GM12878 (cell line): ENCODE measurements around the gene SEC14L6. TPM values are rescaled to one million over a fixed set of nuclear protein-coding genes. Genes with fewer than 3 reads are reported as not detected.

Source experiments
- ATAC-seq: fragments of 200-7000 bp; cut with Tn5 transposase; 3 replicates; pipeline ENCODE4 v1.9.1; 2020; ENCODE audit warnings: mild to moderate bottlenecking, moderate library complexity
- BruUV-seq: library from RNA; stranded (reverse); fragments of 400-500 nt; replicated peaks from 2 replicates; lab custom pipeline; 2021; lab: Mats Ljungman, UMichigan
- CTCF ChIA-PET: fragments of 300-600 bp; sonication (Branson Sonifier 250); formaldehyde crosslinking; extraction: SDS; loops from one replicate; lab custom pipeline; 2021; ENCODE audit warnings: inconsistent platforms; lab: Yijun Ruan, JAX
- POLR2A ChIA-PET: fragments of 350-600 bp; formaldehyde crosslinking; extraction: SDS; loops from one replicate; lab custom pipeline; 2021; ENCODE audit warnings: inconsistent platforms; lab: Charles Lee
- RAD21 ChIA-PET: fragments of 300-600 bp; sonication (Branson Sonifier 250); formaldehyde crosslinking; loops from one replicate; lab custom pipeline; 2023; ENCODE audit warnings: antibody characterized with exemption; ENCODE audit not compliant: unreplicated experiment; lab: Charles Lee
- SMC1A ChIA-PET: fragments of 300-600 bp; sonication (Branson Sonifier 250); formaldehyde crosslinking; loops from one replicate; lab custom pipeline; 2023; ENCODE audit not compliant: unreplicated experiment, uncharacterized antibody; lab: Charles Lee
- DNase-seq: peaks from one replicate; pipeline ENCODE4 v3.0.0-alpha.2; 2011; ENCODE audit warnings: low read depth, low spot score
- FAIRE-seq: peaks from 3 replicates; lab custom pipeline; 2011; peaks lifted over from hg19 to GRCh38; lab: Jason Lieb, UNC
- H2AFZ ChIP-seq: 2 replicates; pipeline ENCODE4 v1.6.0; 2011; ENCODE audit warnings: low read depth, low read length, control low read depth; ENCODE audit not compliant: control insufficient read depth
- H3K27ac ChIP-seq: 2 replicates; pipeline ENCODE4 v1.5.1; 2011; ENCODE audit warnings: control low read depth; ENCODE audit not compliant: control insufficient read depth, insufficient read depth
- H3K27me3 ChIP-seq, 2 experiments: replicated peaks in 1 of 2; 2 replicates each; pipeline versions ENCODE4 v1.6.0 to v1.6.1; 2011; ENCODE audit warnings: low read length in 1 of 2; ENCODE audit not compliant: control insufficient read depth in 2 of 2, insufficient read depth in 2 of 2
- H3K36me3 ChIP-seq, 2 experiments: 2 replicates each; pipeline ENCODE4 v1.5.1; 2011; ENCODE audit warnings: low read length in 1 of 2; ENCODE audit not compliant: control insufficient read depth in 2 of 2, insufficient read depth in 2 of 2
- H3K4me1 ChIP-seq: 2 replicates; pipeline ENCODE4 v1.6.1; 2011; ENCODE audit warnings: mild to moderate bottlenecking, low read length, moderate library complexity, mixed read lengths; ENCODE audit not compliant: control insufficient read depth, insufficient read depth
- H3K4me2 ChIP-seq: 2 replicates; pipeline ENCODE4 v1.6.0; 2011; ENCODE audit warnings: control low read depth; ENCODE audit not compliant: control insufficient read depth, insufficient read depth
- H3K4me3 ChIP-seq: fragments of 200-600 bp; sonication (generic); 2 replicates; pipeline ENCODE4 v1.5.1; 2016
- H3K79me2 ChIP-seq: 2 replicates; pipeline ENCODE4 v1.6.0; 2011; ENCODE audit warnings: low read length; ENCODE audit not compliant: control insufficient read depth, insufficient read depth
- H3K9ac ChIP-seq: 2 replicates; pipeline ENCODE4 v1.8.0; 2011; ENCODE audit warnings: low read length, control low read depth, mixed read lengths; ENCODE audit not compliant: control insufficient read depth, insufficient read depth
- H3K9me3 ChIP-seq: replicated peaks from 3 replicates; pipeline ENCODE4 v1.5.1; 2011; ENCODE audit warnings: mild to moderate bottlenecking, low read length; ENCODE audit not compliant: control insufficient read depth, insufficient read depth
- H4K20me1 ChIP-seq: 2 replicates; pipeline ENCODE4 v1.6.0; 2011; ENCODE audit not compliant: control insufficient read depth, insufficient read depth
- BCLAF1 ChIP-seq: fragments of 450-650 bp; IDR thresholded peaks from 2 replicates; pipeline ENCODE4 v1.6.1; 2017; ENCODE audit warnings: antibody characterized with exemption, mild to moderate bottlenecking, moderate library complexity
- CHD4 ChIP-seq: fragments of 200-600 bp; sonication (generic); IDR thresholded peaks from 2 replicates; pipeline ENCODE4 v1.6.1; 2016; ENCODE audit warnings: mild to moderate bottlenecking
- EGR1 ChIP-seq, 2 experiments: IDR thresholded peaks; 1 replicate in 1 of 2; 2 replicates in 1 of 2; pipeline ENCODE4 v1.6.1; 2011 to 2012; ENCODE audit warnings: low read depth in 2 of 2, low read length in 2 of 2, borderline replicate concordance in 1 of 2, mild to moderate bottlenecking in 1 of 2, moderate library complexity in 1 of 2
- FOXK2 ChIP-seq: fragments of 450-650 bp; IDR thresholded peaks from 2 replicates; pipeline ENCODE4 v1.6.1; 2017; ENCODE audit warnings: mild to moderate bottlenecking, moderate library complexity
- KLF5 ChIP-seq: fragments of 450-650 bp; IDR thresholded peaks from 2 replicates; pipeline ENCODE4 v1.6.1; 2014; ENCODE audit warnings: mild to moderate bottlenecking; ENCODE audit not compliant: partially characterized antibody
- MAX ChIP-seq: IDR thresholded peaks from 2 replicates; pipeline ENCODE4 v1.6.1; 2012; ENCODE audit warnings: low read depth, low read length, improper control_type of control experiment
- MLLT1 ChIP-seq: fragments of 450-650 bp; IDR thresholded peaks from 2 replicates; pipeline ENCODE4 v1.6.1; 2016; ENCODE audit warnings: mild to moderate bottlenecking
- NR2C1 ChIP-seq: fragments of 450-650 bp; IDR thresholded peaks from 2 replicates; pipeline ENCODE4 v1.6.1; 2017; ENCODE audit warnings: antibody characterized with exemption, mild to moderate bottlenecking, moderate library complexity
- NRF1 ChIP-seq: conservative IDR thresholded peaks from 2 replicates; pipeline ENCODE4 v1.6.1; 2011; ENCODE audit warnings: mild to moderate bottlenecking, low read depth, low read length, improper control_type of control experiment
- PAX5 ChIP-seq: IDR thresholded peaks from 2 replicates; pipeline ENCODE4 v1.6.1; 2011; ENCODE audit warnings: low read depth, low read length, borderline replicate concordance
- POLR2A ChIP-seq: IDR thresholded peaks from 2 replicates; pipeline ENCODE4 v1.6.1; 2011; ENCODE audit warnings: low read depth, mild to moderate bottlenecking, low read length
- POU2F2 ChIP-seq: IDR thresholded peaks from 3 replicates; pipeline ENCODE4 v1.6.1; 2011; ENCODE audit warnings: low read depth, mild to moderate bottlenecking, low read length, borderline replicate concordance
- REST ChIP-seq: IDR thresholded peaks from 2 replicates; pipeline ENCODE4 v1.6.1; 2012; ENCODE audit warnings: mild to moderate bottlenecking, low read depth, low read length
- RFX5 ChIP-seq: IDR thresholded peaks from 2 replicates; pipeline ENCODE4 v1.6.1; 2011; ENCODE audit warnings: low read depth, low read length, improper control_type of control experiment
- SMARCA5 ChIP-seq: fragments of 450-650 bp; IDR thresholded peaks from 2 replicates; pipeline ENCODE4 v1.6.1; 2017; ENCODE audit warnings: mild to moderate bottlenecking
- SMC3 ChIP-seq: IDR thresholded peaks from 2 replicates; pipeline ENCODE4 v1.6.1; 2011; ENCODE audit warnings: low read length, improper control_type of control experiment, borderline replicate concordance
- SPI1 ChIP-seq: IDR thresholded peaks from 2 replicates; pipeline ENCODE4 v1.6.1; 2011; ENCODE audit warnings: low read depth, mild to moderate bottlenecking, low read length, moderate library complexity, borderline replicate concordance; ENCODE audit not compliant: insufficient read depth
- STAT3 ChIP-seq: IDR thresholded peaks from 2 replicates; pipeline ENCODE4 v1.6.1; 2011; ENCODE audit warnings: low read depth, low read length, improper control_type of control experiment
- ZNF384 ChIP-seq: IDR thresholded peaks from 2 replicates; pipeline ENCODE4 v1.6.1; 2012; ENCODE audit warnings: low read depth, mild to moderate bottlenecking, low read length, improper control_type of control experiment, borderline replicate concordance
- WGBS: methylation state at CpG from one replicate; pipeline ENCODE4 v1.1.6; 2016; ENCODE audit warnings: low lambda C conversion rate; ENCODE audit not compliant: insufficient replicate concordance, insufficient coverage; ENCODE audit errors: missing lambda C conversion rate; 5-methylcytosine and 5-hydroxymethylcytosine counted together
- in situ Hi-C: fragments of 300-500 bp; cut with MboI; formaldehyde crosslinking; loops from 9 replicates; pipeline ENCODE4 v1.14.3; 2018; ENCODE audit warnings: mixed read lengths
- intact Hi-C: fragments of 100-400 bp; cut with micrococcal nuclease; formaldehyde crosslinking; loops from one replicate; pipeline ENCODE4 v1.14.2; 2022; ENCODE audit not compliant: unreplicated experiment
- polyA plus RNA-seq, 11 experiments: library from polyadenylated mRNA; depleted of rRNA in 4 of 11; unstranded in 6 of 11; stranded (reverse) in 5 of 11; fragments of >200 nt; fragmentation: Nextera tagmentation in 4 of 11; fragmentation: Illumina TruSeq in 1 of 11; extraction: Ambion mirVana in 4 of 11; extraction: Trizol in 1 of 11; gene quantifications; 1 replicate in 1 of 11; 2 replicates in 10 of 11; pipeline versions ENCODE4 v1.2.1 to v1.2.3, GENCODE V29; 2011 to 2016; ENCODE audit warnings: inconsistent platforms in 2 of 11, missing spikeins in 2 of 11, low read depth in 1 of 11
- total RNA-seq, 4 experiments: library from RNA; depleted of rRNA in 3 of 4; stranded (reverse); fragments of >200 nt in 3 of 4; fragmentation: Illumina TruSeq in 1 of 4; extraction: Trizol in 1 of 4; gene quantifications; 2 replicates each; pipeline versions ENCODE4 v1.2.1 to v1.2.3, GENCODE V29; 2013 to 2021

The SEC14L6 gene
- total and polyA plus RNA-seq, 10 of the 15 experiments (the other 5 are each of a cell fraction or from before 2014, with no cell fraction given), result not detected

GRCh38 chr22:30542811-30543188 is 3.7 kb downstream of the SEC14L6 start:
- H2AFZ ChIP-seq, result no peak overlapping the region
- H3K9ac ChIP-seq, result no peak overlapping the region
- intact Hi-C loops (no loop called here), in situ Hi-C loops (no loop called here)
- H3K79me2 ChIP-seq, result no peaks in the 10 kb centered on the region
- H3K4me3 ChIP-seq, result no peak overlapping the region
- H3K4me1 ChIP-seq, result no peaks in the 10 kb centered on the region
- no TSS peak for BruUV-seq
- no peak overlapping the region for H3K27ac ChIP-seq
- no peak for ATAC-seq
- TF ChIP-seq MLLT1, result no peak
- no peak for TF ChIP-seq RFX5
- TF ChIP-seq PAX5, result no peak
- TF ChIP-seq ZNF384, result no peak
- no peak for TF ChIP-seq EGR1 (IDR thresholded peaks at IDR 0.05; ENCODE audit: borderline replicate concordance in 1 of 2, low read depth in 2 of 2, low read length in 2 of 2)
- no peak for TF ChIP-seq BCLAF1
- no peak for TF ChIP-seq SMC3
- TF ChIP-seq SMARCA5, result no peak
- no peak for TF ChIP-seq REST
- no peak for TF ChIP-seq STAT3
- no peak for TF ChIP-seq KLF5
- no peak for TF ChIP-seq POLR2A
- TF ChIP-seq CHD4, result no peak
- no peak for TF ChIP-seq FOXK2
- TF ChIP-seq SPI1, result no peak
- no peak for TF ChIP-seq NR2C1
- TF ChIP-seq POU2F2, result no peak
- TF ChIP-seq NRF1, result no peak
- no peak for TF ChIP-seq MAX
- no peak overlapping the region for H3K4me2 ChIP-seq
- no peaks in the 10 kb centered on the region for H3K9me3 ChIP-seq
- RAD21 ChIA-PET, result no interaction called here
- DNase-seq, result no peak
- POLR2A ChIA-PET, result no interaction called here
- peaks cover 7 to 13% of the 10 kb centered on the region in 2 experiments for H3K27me3 ChIP-seq
- H3K36me3 ChIP-seq, result no peaks in the 10 kb centered on the region
- CTCF ChIA-PET, result no interaction called here
- 53% methylated on average over 12 of the region's 12 CpGs for WGBS
- H4K20me1 ChIP-seq, result no peaks in the 10 kb centered on the region
- FAIRE-seq, result no peak
- SMC1A ChIA-PET, result no interaction called here
